Measurements from ENCODE around the gene PIWIL4. TPM values are rescaled to one million over a fixed set of nuclear protein-coding genes. Genes with fewer than 3 reads are reported as not detected.
"Not testable (repeated sequence)": the region's sequence is repeated elsewhere in the genome, so short reads cannot be mapped to it uniquely, and the experiment has no call there.

Gene PIWIL4
- polyA plus RNA-seq, 1 donor = 16.0 TPM

DNA sequence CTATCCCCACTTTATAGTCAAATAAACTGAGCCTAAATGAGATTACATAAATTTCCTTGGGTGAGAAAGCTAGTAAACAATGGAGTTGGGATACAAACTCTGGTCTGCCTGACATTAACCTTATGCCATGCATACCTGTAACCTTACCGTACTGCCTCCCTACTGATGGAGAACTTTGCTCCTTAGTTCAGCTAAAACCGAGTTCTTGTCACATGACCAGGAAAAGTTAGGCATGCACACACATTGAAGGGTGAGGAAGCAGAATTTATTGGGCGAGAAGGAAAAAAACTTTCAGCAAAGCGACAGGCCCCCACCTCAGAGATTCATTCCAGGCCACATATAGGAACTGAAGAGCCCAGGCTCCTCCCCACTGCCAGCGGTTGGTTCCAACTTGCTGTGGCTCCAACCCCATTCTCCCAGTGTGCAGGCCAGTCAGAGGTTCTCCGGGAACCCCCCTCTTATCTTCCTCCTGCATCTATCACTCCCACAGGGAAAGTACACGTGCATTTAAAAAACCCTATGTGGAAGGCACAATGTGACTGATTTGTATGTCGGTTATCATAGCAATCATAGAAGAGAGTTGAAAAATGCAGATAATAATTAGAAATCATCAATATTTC is 3.2 kb upstream of the PIWIL4 start:
- peaks cover 8% of the 10 kb centered on the region for H3K4me1 ChIP-seq (ENCODE audit: control insufficient read depth, insufficient read depth, low read length)
- DNase-seq = peak in 1 of 2 donors; percentile 38
- H3K9me3 ChIP-seq (ENCODE audit: control insufficient read depth, low read depth, low read length) = peaks cover 4% of the 10 kb centered on the region
- H3K36me3 ChIP-seq (ENCODE audit: control insufficient read depth, insufficient read depth, low read length) = peaks cover 2% of the 10 kb centered on the region
- no peak overlapping the region for H3K4me3 ChIP-seq (ENCODE audit: low read length)
- H3K27me3 ChIP-seq (ENCODE audit: control insufficient read depth, insufficient read depth, low read length) = no peaks in the 10 kb centered on the region
- H3K27ac ChIP-seq (ENCODE audit: low read length) = no peak overlapping the region
- 51% methylated on average over 2 of the region's 8 CpGs for WGBS (ENCODE audit: insufficient coverage, low lambda C conversion rate)

DNA sequence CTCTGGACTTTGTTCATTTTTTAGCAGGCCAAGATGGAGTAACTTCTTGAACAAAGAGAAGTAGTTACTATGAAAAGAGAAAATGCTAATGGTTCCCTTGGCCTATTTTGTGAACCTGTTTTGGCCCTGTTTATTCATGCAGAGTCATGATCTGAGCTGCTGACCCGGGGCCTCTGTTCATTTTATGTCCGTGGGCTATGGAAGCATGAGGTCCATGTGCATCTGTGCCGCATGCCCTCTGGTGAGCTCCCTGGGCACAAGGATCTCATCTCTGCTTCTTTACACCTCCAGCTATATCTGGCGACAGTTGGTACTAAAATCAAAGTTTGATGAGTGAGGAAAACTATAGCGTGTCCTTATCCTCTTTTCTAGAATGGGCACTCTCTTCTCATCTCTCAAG is 1.0 kb downstream of the PIWIL4 start:
- Histone ChIP-seq H3K36me3 (ENCODE audit: control insufficient read depth, insufficient read depth, low read length) (no peaks in the 10 kb centered on the region), H3K9me3 (ENCODE audit: control insufficient read depth, low read depth, low read length) (peaks cover 4% of the 10 kb centered on the region), H3K4me1 (ENCODE audit: control insufficient read depth, insufficient read depth, low read length) (peaks cover 8% of the 10 kb centered on the region), H3K27ac (ENCODE audit: low read length) (no peak overlapping the region), H3K4me3 (ENCODE audit: low read length) (no peak overlapping the region), H3K27me3 (ENCODE audit: control insufficient read depth, insufficient read depth, low read length) (no peaks in the 10 kb centered on the region)
- DNase-seq = no peak
- 100% methylated on average over 2 of the region's 5 CpGs for WGBS (ENCODE audit: insufficient coverage, low lambda C conversion rate)

DNA sequence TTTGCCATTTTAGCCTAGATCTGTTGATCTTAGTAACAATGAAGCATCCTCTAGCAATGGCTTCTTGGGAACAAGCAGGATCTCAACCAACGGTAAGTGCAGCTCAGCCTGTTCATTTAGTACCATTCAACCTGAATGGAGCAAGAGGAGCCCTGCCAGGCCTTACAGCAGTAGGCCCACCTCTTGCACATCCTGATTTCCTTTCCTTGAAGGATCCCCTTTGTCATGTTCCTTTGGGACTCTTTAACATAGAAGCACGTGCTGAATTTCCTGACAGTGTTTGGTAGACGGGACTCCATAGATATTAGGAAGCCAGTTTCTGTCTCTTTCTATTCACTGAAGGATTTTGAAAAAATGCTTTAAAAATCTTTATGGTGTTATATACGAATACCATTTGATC is 1.5 kb downstream of the PIWIL4 start:
- Histone ChIP-seq H3K4me3 (ENCODE audit: low read length) (no peak overlapping the region), H3K27ac (ENCODE audit: low read length) (no peak overlapping the region), H3K4me1 (ENCODE audit: control insufficient read depth, insufficient read depth, low read length) (peaks cover 5% of the 10 kb centered on the region), H3K27me3 (ENCODE audit: control insufficient read depth, insufficient read depth, low read length) (no peaks in the 10 kb centered on the region), H3K36me3 (ENCODE audit: control insufficient read depth, insufficient read depth, low read length) (no peaks in the 10 kb centered on the region), H3K9me3 (ENCODE audit: control insufficient read depth, low read depth, low read length) (peaks cover 4% of the 10 kb centered on the region)
- no peak for DNase-seq
- 80% methylated on average over 2 of the region's 4 CpGs for WGBS (ENCODE audit: insufficient coverage, low lambda C conversion rate)

GRCh38 chr11:94572975-94573374 is 5.8 kb downstream of the PIWIL4 start:
- H3K36me3 ChIP-seq (ENCODE audit: control insufficient read depth, insufficient read depth, low read length); H3K27ac ChIP-seq (ENCODE audit: low read length); H3K4me1 ChIP-seq (ENCODE audit: control insufficient read depth, insufficient read depth, low read length); H3K4me3 ChIP-seq (ENCODE audit: low read length); H3K9me3 ChIP-seq (ENCODE audit: control insufficient read depth, low read depth, low read length); H3K27me3 ChIP-seq (ENCODE audit: control insufficient read depth, insufficient read depth, low read length); DNase-seq: not testable (repeated sequence)
- no CpG with 5 or more reads among the region's 2 CpGs for WGBS (ENCODE audit: insufficient coverage, low lambda C conversion rate)

- Histone ChIP-seq H3K27me3 (ENCODE audit: control insufficient read depth, insufficient read depth, low read length) (no peaks in the 10 kb centered on the region), H3K27ac (ENCODE audit: low read length) (no peak overlapping the region), H3K9me3 (ENCODE audit: control insufficient read depth, low read depth, low read length) (no peaks in the 10 kb centered on the region), H3K4me3 (ENCODE audit: low read length) (no peak overlapping the region), H3K4me1 (ENCODE audit: control insufficient read depth, insufficient read depth, low read length) (no peaks in the 10 kb centered on the region), H3K36me3 (ENCODE audit: control insufficient read depth, insufficient read depth, low read length) (no peaks in the 10 kb centered on the region)
- 100% methylated on average over 1 of the region's 13 CpGs for WGBS (ENCODE audit: insufficient coverage, low lambda C conversion rate)
- DNase-seq = no peak
Observed at GRCh38 chr11:94574193-94574961, 7.2 kb downstream of the PIWIL4 start.

DNA sequence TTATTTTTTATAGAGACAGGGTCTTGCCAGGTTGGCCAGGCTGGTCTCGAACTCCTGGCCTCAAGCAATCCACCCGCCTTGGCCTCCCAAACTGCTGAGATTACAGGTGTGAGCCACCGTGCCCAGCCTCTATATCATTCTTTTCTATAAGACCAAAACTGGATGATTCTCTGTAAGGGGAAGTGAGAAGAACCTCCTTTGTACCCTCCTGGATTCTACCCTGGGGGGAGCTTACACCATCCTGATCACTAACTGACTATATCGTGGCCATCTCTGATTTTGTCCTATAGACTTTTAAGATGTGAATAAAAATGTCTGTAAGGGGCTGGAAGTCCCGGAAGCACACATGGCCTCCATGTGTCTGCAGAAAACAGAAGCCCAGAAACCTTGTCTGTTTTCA is 9.1 kb downstream of the PIWIL4 start:
- H3K4me1 ChIP-seq (ENCODE audit: control insufficient read depth, insufficient read depth, low read length) = no peaks in the 10 kb centered on the region

DNA sequence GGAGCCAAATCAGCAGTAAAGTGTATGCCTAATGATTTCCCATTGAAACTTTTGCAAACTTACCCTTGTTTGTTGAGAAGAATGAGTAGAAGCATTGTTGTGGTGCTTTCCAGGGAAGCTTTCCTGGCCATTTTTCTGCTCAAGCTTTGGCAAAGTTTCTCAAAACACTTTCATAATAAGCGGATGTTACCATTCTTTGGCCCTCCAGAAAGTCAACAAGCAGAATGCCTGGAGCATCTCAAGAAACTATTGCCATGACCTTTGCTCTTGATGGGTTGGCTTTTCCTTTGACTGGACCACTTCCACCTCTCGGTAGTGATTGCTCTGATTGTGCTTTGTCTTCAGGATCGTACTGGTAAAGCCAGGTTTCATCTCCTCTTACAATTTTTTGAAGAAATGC is 10.7 kb downstream of the PIWIL4 start:
- no peak overlapping the region for H3K27ac ChIP-seq (ENCODE audit: low read length)
- no CpG with 5 or more reads among the region's 3 CpGs for WGBS (ENCODE audit: insufficient coverage, low lambda C conversion rate)
- H3K9me3 ChIP-seq (ENCODE audit: control insufficient read depth, low read depth, low read length) = no peaks in the 10 kb centered on the region
- peaks cover 4% of the 10 kb centered on the region for H3K36me3 ChIP-seq (ENCODE audit: control insufficient read depth, insufficient read depth, low read length)
- no peak for DNase-seq
- H3K4me3 ChIP-seq (ENCODE audit: low read length) = no peak overlapping the region
- H3K27me3 ChIP-seq (ENCODE audit: control insufficient read depth, insufficient read depth, low read length) = no peaks in the 10 kb centered on the region
- H3K4me1 ChIP-seq (ENCODE audit: control insufficient read depth, insufficient read depth, low read length) = no peaks in the 10 kb centered on the region

More for the DNA sequence above, 9.1 kb downstream of the PIWIL4 start:
- 80% methylated on average over 1 of the region's 5 CpGs for WGBS (ENCODE audit: insufficient coverage, low lambda C conversion rate)
- H3K36me3 ChIP-seq (ENCODE audit: control insufficient read depth, insufficient read depth, low read length) = peaks cover under 1% of the 10 kb centered on the region
- DNase-seq = no peak
- no peaks in the 10 kb centered on the region for H3K27me3 ChIP-seq (ENCODE audit: control insufficient read depth, insufficient read depth, low read length)
- H3K9me3 ChIP-seq (ENCODE audit: control insufficient read depth, low read depth, low read length) = no peaks in the 10 kb centered on the region
- no peak overlapping the region for H3K4me3 ChIP-seq (ENCODE audit: low read length)
- H3K27ac ChIP-seq (ENCODE audit: low read length) = no peak overlapping the region

- no CpG with 5 or more reads among the region's 1 CpG for WGBS (ENCODE audit: insufficient coverage, low lambda C conversion rate)
- H3K27ac ChIP-seq (ENCODE audit: low read length) = no peak overlapping the region
- no peaks in the 10 kb centered on the region for H3K4me1 ChIP-seq (ENCODE audit: control insufficient read depth, insufficient read depth, low read length)
- H3K9me3 ChIP-seq (ENCODE audit: control insufficient read depth, low read depth, low read length) = no peaks in the 10 kb centered on the region
- H3K27me3 ChIP-seq (ENCODE audit: control insufficient read depth, insufficient read depth, low read length) = no peaks in the 10 kb centered on the region
- peaks cover 13% of the 10 kb centered on the region for H3K36me3 ChIP-seq (ENCODE audit: control insufficient read depth, insufficient read depth, low read length)
- DNase-seq = no peak
- H3K4me3 ChIP-seq (ENCODE audit: low read length) = no peak overlapping the region
Observed at GRCh38 chr11:94581926-94582325, 14.8 kb downstream of the PIWIL4 start.

DNA sequence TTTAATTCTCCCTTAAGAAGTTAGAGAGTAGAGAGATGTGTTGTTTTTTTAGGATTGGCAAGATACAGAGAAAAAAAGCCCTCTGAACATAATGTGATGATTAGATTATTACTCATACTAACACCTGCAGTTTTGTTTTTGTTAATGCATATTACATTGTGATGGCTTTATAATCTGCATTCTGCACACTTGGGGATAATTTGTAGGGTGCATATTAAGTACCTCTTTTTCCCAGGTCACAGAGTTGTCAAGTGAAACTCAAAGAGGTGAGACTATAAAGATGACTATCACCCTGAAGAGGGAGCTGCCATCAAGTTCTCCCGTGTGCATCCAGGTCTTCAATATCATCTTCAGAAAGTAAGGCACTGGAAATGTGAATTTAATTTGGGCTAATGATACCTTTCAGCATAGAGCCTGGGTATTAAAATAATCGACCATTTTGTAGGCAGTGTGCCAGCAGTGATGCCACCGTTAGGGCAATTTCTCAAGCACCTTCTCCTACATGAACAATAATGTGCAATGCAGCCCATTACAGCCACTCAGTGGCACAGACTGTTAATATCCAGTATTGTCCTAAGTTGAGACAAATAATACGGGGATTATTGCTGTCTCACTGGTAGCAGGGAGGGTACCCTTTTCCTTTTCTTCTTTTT is 16.2 kb downstream of the PIWIL4 start:
- DNase-seq = no peak
- no CpG with 5 or more reads among the region's 4 CpGs for WGBS (ENCODE audit: insufficient coverage, low lambda C conversion rate)
- Histone ChIP-seq H3K9me3 (ENCODE audit: control insufficient read depth, low read depth, low read length) (no peaks in the 10 kb centered on the region), H3K27me3 (ENCODE audit: control insufficient read depth, insufficient read depth, low read length) (no peaks in the 10 kb centered on the region), H3K4me1 (ENCODE audit: control insufficient read depth, insufficient read depth, low read length) (peaks cover 5% of the 10 kb centered on the region), H3K36me3 (ENCODE audit: control insufficient read depth, insufficient read depth, low read length) (peaks cover 16% of the 10 kb centered on the region), H3K4me3 (ENCODE audit: low read length) (no peak overlapping the region), H3K27ac (ENCODE audit: low read length) (no peak overlapping the region)

DNA sequence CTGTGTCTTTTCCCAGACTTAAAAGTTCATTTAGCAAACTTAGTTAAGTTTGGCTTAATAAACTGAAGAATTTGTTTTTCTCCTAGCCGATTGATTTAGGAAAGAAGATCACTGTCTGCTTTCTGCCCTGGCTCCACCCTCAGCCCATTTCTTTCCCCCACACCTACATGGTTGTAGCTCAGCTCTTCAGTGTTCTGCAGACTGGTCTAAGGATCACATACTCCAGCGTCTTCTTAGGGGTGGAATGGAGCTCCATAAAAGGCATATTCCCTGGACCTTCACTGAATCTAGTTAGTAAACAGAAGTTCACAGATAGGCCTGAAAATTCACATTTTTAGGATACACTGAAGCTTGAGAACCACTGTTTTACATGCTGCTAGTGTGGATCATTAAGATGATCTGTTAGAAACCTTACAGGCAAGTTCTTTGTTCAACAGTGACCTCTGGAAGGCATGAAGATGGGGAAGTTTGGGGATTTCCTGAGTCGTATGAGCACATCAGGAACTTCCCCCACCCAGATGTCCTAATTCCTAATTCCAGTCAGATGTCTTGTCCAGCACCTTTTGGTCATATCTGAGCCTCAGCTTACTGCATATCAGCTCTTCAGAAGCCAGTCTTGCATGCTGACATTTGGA is 16.8 kb downstream of the PIWIL4 start:
- Histone ChIP-seq H3K4me1 (ENCODE audit: control insufficient read depth, insufficient read depth, low read length) (peaks cover 5% of the 10 kb centered on the region), H3K36me3 (ENCODE audit: control insufficient read depth, insufficient read depth, low read length) (peaks cover 16% of the 10 kb centered on the region), H3K9me3 (ENCODE audit: control insufficient read depth, low read depth, low read length) (no peaks in the 10 kb centered on the region), H3K27ac (ENCODE audit: low read length) (no peak overlapping the region), H3K27me3 (ENCODE audit: control insufficient read depth, insufficient read depth, low read length) (no peaks in the 10 kb centered on the region), H3K4me3 (ENCODE audit: low read length) (no peak overlapping the region)
- no peak for DNase-seq
- WGBS (ENCODE audit: insufficient coverage, low lambda C conversion rate) = no CpG with 5 or more reads among the region's 3 CpGs
